Pancreas (tissue), 10 donors: ENCODE data around the gene IZUMO1. TPM values are rescaled to one million over a fixed set of nuclear protein-coding genes. Genes with fewer than 3 reads are reported as not detected.

Source experiments
- ATAC-seq, 4 donors: fragments of 200-7000 bp; cut with Tn5 transposase; one replicate each; pipeline versions ENCODE4 v1.8.0 to v1.9.1; 2020; ENCODE audit warnings: mild to moderate bottlenecking in 4 of 4, moderate library complexity in 4 of 4
- DNase-seq, 6 donors: peaks; one replicate each; pipeline ENCODE4 v3.0.0-alpha.2; 2020
- FAIRE-seq: peaks from 2 replicates; lab custom pipeline; 2012; peaks lifted over from hg19 to GRCh38; lab: Jason Lieb, UNC
- H3K27ac ChIP-seq, 4 donors: fragments of 200-600 bp; sonication (generic); 1 replicate in 3 of 4; 2 replicates in 1 of 4; pipeline versions ENCODE4 v1.5.0 to v1.8.0; 2020
- H3K27me3 ChIP-seq, 4 donors: fragments of 200-600 bp; one replicate each; pipeline ENCODE4 v1.8.0; 2021
- H3K36me3 ChIP-seq, 3 donors: fragments of 200-600 bp; sonication (generic) in 1 of 3; one replicate each; pipeline versions ENCODE4 v1.5.0 to v1.8.0; 2020 to 2021
- H3K4me1 ChIP-seq, 3 donors: fragments of 200-600 bp; one replicate each; pipeline ENCODE4 v1.8.0; 2021
- H3K4me3 ChIP-seq, 4 donors: fragments of 200-600 bp; sonication (generic) in 2 of 4; one replicate each; pipeline versions ENCODE4 v1.5.0 to v1.8.0; 2020 to 2021
- H3K9me3 ChIP-seq, 4 donors: fragments of 200-600 bp; one replicate each; pipeline ENCODE4 v1.8.0; 2021
- WGBS, 2 donors: extraction: QIAGEN DNeasy Blood & Tissue Kit; methylation state at CpG; one replicate each; pipeline ENCODE4 v1.1.7; 2013; 5-methylcytosine and 5-hydroxymethylcytosine counted together
- intact Hi-C, 3 donors: fragments of 100-400 bp; cut with DNase I; formaldehyde crosslinking; loops; one replicate each; pipeline versions ENCODE4 v1.11.1 to v1.14.2; 2022
- polyA plus RNA-seq, 2 donors: library from polyadenylated mRNA; stranded (reverse); fragments of 200-250 nt; gene quantifications; one replicate each; pipeline ENCODE4 v1.2.3, GENCODE V29; 2013
- total RNA-seq, 6 donors: library from RNA; stranded (reverse); fragmentation: NEBNext Ultra II Directional in 4 of 6; extraction: Animal tissue kit (Norgen Biotek cat#: 25700) in 4 of 6; gene quantifications; one replicate each; pipeline versions ENCODE4 v1.2.1 to v1.2.4, GENCODE V29; 2021 to 2023
- TF ChIP-seq, protein P1 (sequence below), 4 donors: fragments of 200-600 bp; sonication (generic) in 3 of 4; IDR thresholded peaks; one replicate each; pipeline versions ENCODE4 v1.5.0 to v1.8.0; 2021; ENCODE audit warnings: antibody characterized with exemption in 4 of 4
- donor health status: healthy with polysubstance abuse.
- donor health status: DM: no; HTN: no; CAD: no; lungs with moderate emphysema.
- donor health status: DM: no; HTN: no; CAD: no.
- donor health status: control.
- donor health status: control.
- donor health status: Bipolar disorder and iron deficiency.
- donor health status: DM: yes; HTN: yes; CAD: no.
- donor health status: DM: no; HTN: no; CAD: no.
- donor health status: DM: no; HTN: no; CAD: no.
- donor health status: DM: yes; HTN: yes; CAD: no.

The IZUMO1 gene
- total and polyA plus RNA-seq, 8 donors: 0.73 to 4.6 (median 2.1) TPM

GRCh38 chr19:48755084-48755641 lies 8.5 kb upstream of the IZUMO1 start, which contains the start of gene FGF21:
Gene FGF21, plus strand, starts transcription at chr19:48755524. Its CDS starts 713 bp downstream, at chr19:48756237.
- 79 to 84% methylated on average over 4 of the region's 4 CpGs for WGBS, 2 donors
- peak in 1 of 6 donors; percentile 57 for DNase-seq
- no peak within 1 kb of the TSS for H3K27ac ChIP-seq
- TF ChIP-seq, protein P1, sequence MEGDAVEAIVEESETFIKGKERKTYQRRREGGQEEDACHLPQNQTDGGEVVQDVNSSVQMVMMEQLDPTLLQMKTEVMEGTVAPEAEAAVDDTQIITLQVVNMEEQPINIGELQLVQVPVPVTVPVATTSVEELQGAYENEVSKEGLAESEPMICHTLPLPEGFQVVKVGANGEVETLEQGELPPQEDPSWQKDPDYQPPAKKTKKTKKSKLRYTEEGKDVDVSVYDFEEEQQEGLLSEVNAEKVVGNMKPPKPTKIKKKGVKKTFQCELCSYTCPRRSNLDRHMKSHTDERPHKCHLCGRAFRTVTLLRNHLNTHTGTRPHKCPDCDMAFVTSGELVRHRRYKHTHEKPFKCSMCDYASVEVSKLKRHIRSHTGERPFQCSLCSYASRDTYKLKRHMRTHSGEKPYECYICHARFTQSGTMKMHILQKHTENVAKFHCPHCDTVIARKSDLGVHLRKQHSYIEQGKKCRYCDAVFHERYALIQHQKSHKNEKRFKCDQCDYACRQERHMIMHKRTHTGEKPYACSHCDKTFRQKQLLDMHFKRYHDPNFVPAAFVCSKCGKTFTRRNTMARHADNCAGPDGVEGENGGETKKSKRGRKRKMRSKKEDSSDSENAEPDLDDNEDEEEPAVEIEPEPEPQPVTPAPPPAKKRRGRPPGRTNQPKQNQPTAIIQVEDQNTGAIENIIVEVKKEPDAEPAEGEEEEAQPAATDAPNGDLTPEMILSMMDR (IDR thresholded peaks at IDR 0.05): no peak
- no peak for ATAC-seq
- no peaks in the 10 kb centered on the region for H3K36me3 ChIP-seq
- no peaks in the 10 kb centered on the region for H3K9me3 ChIP-seq
- no peaks in the 10 kb centered on the region for H3K27me3 ChIP-seq
- H3K4me3 ChIP-seq: no peak within 1 kb of the TSS
- FAIRE-seq: no peak
- intact Hi-C loops: no loop called here
- peaks cover 0 to 4% (median 0%) of the 10 kb centered on the region in 3 donors for H3K4me1 ChIP-seq

- H3K4me3 ChIP-seq: peak within 1 kb of the TSS; percentile 44 to 67 (median 63)
- WGBS, 2 donors: 1% methylated on average over 65 to 73 of the region's 73 CpGs
- intact Hi-C loops: no loop called here
Observed at GRCh38 chr19:48752496-48753365, 6.0 kb upstream of the IZUMO1 start, which contains the start of gene FUT1. Gene FUT1, minus strand, starts transcription at chr19:48752641. Its CDS starts 1,360 bp downstream, at chr19:48751281.

GRCh38 chr19:48751845-48752495 lies 5.3 kb upstream of the IZUMO1 start:
- intact Hi-C loops: no loop called here
- WGBS, 2 donors: 17 to 22% methylated on average over 19 to 20 of the region's 20 CpGs
- peak in 3 of 4 donors; percentile 1 to 2 (median 1) for ATAC-seq
- DNase-seq: no peak
- Histone ChIP-seq H3K27ac (peak overlapping the region; percentile 55 to 88 (median 78)), H3K27me3 (no peaks in the 10 kb centered on the region), H3K4me1 (peaks cover 0 to 9% (median 6%) of the 10 kb centered on the region in 3 donors), H3K9me3 (no peaks in the 10 kb centered on the region), H3K4me3 (peak overlapping the region; percentile 44 to 67 (median 63)), H3K36me3 (peaks cover 0 to 5% (median 0%) of the 10 kb centered on the region in 3 donors)
- TF ChIP-seq, protein P1 (IDR thresholded peaks at IDR 0.05): no peak
- no peak for FAIRE-seq

More at GRCh38 chr19:48752496-48753365, 6.0 kb upstream of the IZUMO1 start, which contains the start of gene FUT1:
- ATAC-seq: peak; percentile 84 to 89 (median 86)
- H3K4me1 ChIP-seq: peaks cover 0 to 4% (median 0%) of the 10 kb centered on the region in 3 donors
- H3K9me3 ChIP-seq: no peaks in the 10 kb centered on the region
- no peak for FAIRE-seq
- TF ChIP-seq, protein P1 (IDR thresholded peaks at IDR 0.05): peak; percentile 11 to 15 (median 14)
- H3K27me3 ChIP-seq: no peaks in the 10 kb centered on the region
- peak within 1 kb of the TSS; percentile 55 to 88 (median 78) for H3K27ac ChIP-seq
- H3K36me3 ChIP-seq: peaks cover 0 to 5% (median 0%) of the 10 kb centered on the region in 3 donors
- DNase-seq: peak; percentile 92 to 98 (median 96)

GRCh38 chr19:48750771-48751504 lies 4.2 kb upstream of the IZUMO1 start:
- Histone ChIP-seq H3K27ac (peak overlapping the region in 3 of 4 donors; percentile 25 to 88 (median 84)), H3K4me3 (peak overlapping the region; percentile 19 to 65 (median 52)), H3K27me3 (no peaks in the 10 kb centered on the region), H3K9me3 (no peaks in the 10 kb centered on the region), H3K4me1 (peaks cover 0 to 9% (median 7%) of the 10 kb centered on the region in 3 donors), H3K36me3 (peaks cover 0 to 5% (median 0%) of the 10 kb centered on the region in 3 donors)
- ATAC-seq (peak in 3 of 4 donors; percentile 1 to 3 (median 2)), DNase-seq (peak in 5 of 6 donors; percentile 55 to 83 (median 69)), FAIRE-seq (no peak)
- intact Hi-C loops: no loop called here
- WGBS, 2 donors: 38 to 41% methylated on average over 29 of the region's 29 CpGs
- TF ChIP-seq, protein P1 (IDR thresholded peaks at IDR 0.05): no peak
